PC-3 (cell line): ENCODE measurements around the gene PLEKHH2. TPM values are rescaled to one million over a fixed set of nuclear protein-coding genes. Genes with fewer than 3 reads are reported as not detected.
A peak's percentile ranks its signal among the peaks of the same experiment; 100 is the strongest.

Experiments
- ATAC-seq: fragments of 200-7000 bp; cut with Tn5 transposase; 2 replicates; pipeline ENCODE4 v1.9.1; 2020; ENCODE audit warnings: mild to moderate bottlenecking, moderate library complexity
- BruUV-seq: library from RNA; stranded (reverse); fragments of 400-500 nt; replicated peaks from 2 replicates; lab custom pipeline; 2021; lab: Mats Ljungman, UMichigan
- CTCF ChIA-PET: fragments of 300-600 bp; sonication (Branson Sonifier 250); formaldehyde crosslinking; loops from one replicate; lab custom pipeline; 2022; ENCODE audit warnings: antibody characterized with exemption; lab: Charles Lee
- POLR2A ChIA-PET: fragments of 300-600 bp; sonication (Branson Sonifier 250); formaldehyde crosslinking; loops from one replicate; lab custom pipeline; 2022; ENCODE audit warnings: antibody characterized with exemption; ENCODE audit not compliant: unreplicated experiment; lab: Charles Lee
- DNase-seq: peaks from one replicate; pipeline ENCODE4 v3.0.0-alpha.2; 2015
- H2AFZ ChIP-seq: fragments of 300-600 bp; sonication (generic); 2 replicates; pipeline ENCODE4 v1.6.0; 2016; ENCODE audit warnings: antibody characterized with exemption, low read length
- H3F3A ChIP-seq: fragments of 300-600 bp; sonication (generic); one replicate; pipeline ENCODE4 v1.6.0; 2017; ENCODE audit warnings: antibody characterized with exemption, low read length, control low read depth, mild to moderate bottlenecking; ENCODE audit not compliant: unreplicated experiment
- H3K27ac ChIP-seq: fragments of 300-600 bp; sonication (generic); 2 replicates; pipeline ENCODE4 v1.5.1; 2016; ENCODE audit warnings: mild to moderate bottlenecking, low read length
- H3K27me3 ChIP-seq: fragments of 300-600 bp; sonication (generic); 2 replicates; pipeline ENCODE4 v1.6.1; 2016; ENCODE audit warnings: low read length, mixed read lengths
- H3K36me3 ChIP-seq: fragments of 300-600 bp; sonication (generic); 2 replicates; pipeline ENCODE4 v1.6.1; 2016; ENCODE audit warnings: low read depth, mixed run types, low read length, mixed read lengths
- H3K4me1 ChIP-seq: fragments of 300-600 bp; sonication (generic); 2 replicates; pipeline ENCODE4 v1.5.1; 2016; ENCODE audit warnings: low read length; ENCODE audit not compliant: insufficient read depth
- H3K4me2 ChIP-seq: fragments of 300-600 bp; sonication (generic); 2 replicates; pipeline ENCODE4 v1.6.0; 2016; ENCODE audit warnings: low read length
- H3K4me3 ChIP-seq: fragments of 300-600 bp; sonication (generic); 2 replicates; pipeline ENCODE4 v1.5.1; 2016; ENCODE audit warnings: mild to moderate bottlenecking, low read length, mixed read lengths
- H3K79me2 ChIP-seq: fragments of 300-600 bp; sonication (generic); 2 replicates; pipeline ENCODE4 v1.6.1; 2017; ENCODE audit warnings: low read length, mixed read lengths
- H3K9ac ChIP-seq: fragments of 300-600 bp; sonication (generic); 2 replicates; pipeline ENCODE4 v1.6.0; 2016; ENCODE audit warnings: mild to moderate bottlenecking, low read length
- H3K9me2 ChIP-seq: fragments of 300-600 bp; sonication (generic); replicated peaks from 2 replicates; pipeline ENCODE4 v1.6.1; 2016; ENCODE audit warnings: mixed run types, low read length, mixed read lengths
- H3K9me3 ChIP-seq: fragments of 300-600 bp; sonication (generic); 2 replicates; pipeline ENCODE4 v1.6.1; 2016; ENCODE audit warnings: low read length, mixed read lengths
- H4K20me1 ChIP-seq: fragments of 300-600 bp; sonication (generic); 2 replicates; pipeline ENCODE4 v1.6.1; 2016; ENCODE audit warnings: low read length, mixed read lengths
- CTCF ChIP-seq: fragments of 300-600 bp; sonication (generic); conservative IDR thresholded peaks from 2 replicates; pipeline ENCODE4 v1.5.1; 2017; ENCODE audit warnings: antibody characterized with exemption, low read depth, mild to moderate bottlenecking, low read length
- EZH2 ChIP-seq: fragments of 300-600 bp; sonication (generic); IDR thresholded peaks from one replicate; pipeline ENCODE4 v1.6.1; 2017; ENCODE audit warnings: antibody characterized with exemption, mild to moderate bottlenecking, low read length; ENCODE audit not compliant: unreplicated experiment
- EZH2phosphoT487 ChIP-seq: fragments of 300-600 bp; sonication (generic); IDR thresholded peaks from 2 replicates; pipeline ENCODE4 v1.6.1; 2018; ENCODE audit warnings: mild to moderate bottlenecking, antibody characterized with exemption, low read length, borderline replicate concordance
- intact Hi-C: fragments of 100-400 bp; cut with micrococcal nuclease; formaldehyde crosslinking; loops from 2 replicates; pipeline ENCODE4 v1.9.0; 2023
- total RNA-seq: library from RNA; depleted of rRNA; stranded (reverse); fragments of >200 nt; gene quantifications from 2 replicates; pipeline ENCODE4 v1.2.3, GENCODE V29; 2014

PLEKHH2 gene
- total RNA-seq, 1 experiment from 2014 or later: 1.9 TPM

GRCh38 chr2:43611987-43612894, 24.8 kb upstream of the PLEKHH2 start:
- ChIA-PET POLR2A (no interaction called here), CTCF (no interaction called here)
- Histone ChIP-seq H3K79me2 (no peaks in the 10 kb centered on the region), H3K4me3 (no peak overlapping the region), H3K27ac (no peak overlapping the region), H4K20me1 (no peaks in the 10 kb centered on the region), H3K9ac (no peak overlapping the region), H3K27me3 (no peaks in the 10 kb centered on the region), H3K36me3 (no peaks in the 10 kb centered on the region), H2AFZ (no peak overlapping the region), H3F3A (no peaks in the 10 kb centered on the region), H3K9me2 (no peaks in the 10 kb centered on the region), H3K4me1 (peaks cover 10% of the 10 kb centered on the region), H3K4me2 (no peak overlapping the region), H3K9me3 (no peaks in the 10 kb centered on the region)
- TF ChIP-seq CTCF: peak; percentile 89
- no peak for TF ChIP-seq EZH2phosphoT487
- intact Hi-C loops: loop anchor here (5.0 kb wide), 1 partner anchor 265 kb away; no protein-coding TSS in a partner anchor
- no TSS peak for BruUV-seq
- peak; percentile 71 for ATAC-seq
- DNase-seq: peak; percentile 89

- Histone ChIP-seq H3K9me2 (no peaks in the 10 kb centered on the region), H3K27me3 (no peaks in the 10 kb centered on the region), H3F3A (no peaks in the 10 kb centered on the region), H4K20me1 (no peaks in the 10 kb centered on the region), H2AFZ (no peak overlapping the region), H3K4me3 (no peak overlapping the region), H3K36me3 (no peaks in the 10 kb centered on the region), H3K79me2 (no peaks in the 10 kb centered on the region), H3K4me1 (peaks cover 13% of the 10 kb centered on the region), H3K27ac (no peak overlapping the region), H3K4me2 (no peak overlapping the region), H3K9me3 (no peaks in the 10 kb centered on the region), H3K9ac (no peak overlapping the region)
- intact Hi-C loops: loop anchor here (1.0 to 5.0 kb wide), 2 partner anchors 21 to 264 kb away; no protein-coding TSS in a partner anchor
- no TSS peak for BruUV-seq
- TF ChIP-seq CTCF: no peak
- no peak for TF ChIP-seq EZH2
- TF ChIP-seq EZH2phosphoT487: no peak
- ChIA-PET POLR2A (no interaction called here), CTCF (no interaction called here)
- no peak for DNase-seq
- no peak for ATAC-seq
These were observed 24.1 kb upstream of the PLEKHH2 start for GRCh38 chr2:43612944-43613343.
